GM12878 (cell line): ENCODE data around the gene SPRY2. TPM values are rescaled to one million over a fixed set of nuclear protein-coding genes. Genes with fewer than 3 reads are reported as not detected.

ENCODE experiments used
- CBX3 ChIP-seq: fragments of 200-600 bp; sonication (generic); IDR thresholded peaks from 2 replicates; pipeline ENCODE4 v1.6.1; 2016; ENCODE audit warnings: low read depth, borderline replicate concordance
- CHD2 ChIP-seq: IDR thresholded peaks from 2 replicates; pipeline ENCODE4 v1.6.1; 2011; ENCODE audit warnings: low read depth, low read length, improper control_type of control experiment, borderline replicate concordance
- IKZF1 ChIP-seq: fragments of 450-650 bp; conservative IDR thresholded peaks from 2 replicates; pipeline ENCODE4 v1.6.1; 2017; ENCODE audit warnings: antibody characterized with exemption, mild to moderate bottlenecking
- IKZF2 ChIP-seq, 2 experiments: fragments of 450-650 bp; IDR thresholded peaks; 2 replicates each; pipeline ENCODE4 v1.6.1; 2017; ENCODE audit warnings: mild to moderate bottlenecking in 2 of 2, moderate library complexity in 2 of 2
- IRF5 ChIP-seq: fragments of 450-650 bp; IDR thresholded peaks from 2 replicates; pipeline ENCODE4 v1.6.1; 2017; ENCODE audit warnings: borderline replicate concordance
- MLLT1 ChIP-seq: fragments of 450-650 bp; IDR thresholded peaks from 2 replicates; pipeline ENCODE4 v1.6.1; 2016; ENCODE audit warnings: mild to moderate bottlenecking
- ZBTB40 ChIP-seq: fragments of 450-650 bp; IDR thresholded peaks from 2 replicates; pipeline ENCODE4 v1.6.1; 2016; ENCODE audit warnings: mild to moderate bottlenecking, moderate library complexity, borderline replicate concordance
- polyA plus RNA-seq, 11 experiments: library from polyadenylated mRNA; depleted of rRNA in 4 of 11; unstranded in 6 of 11; stranded (reverse) in 5 of 11; fragments of >200 nt; fragmentation: Nextera tagmentation in 4 of 11; fragmentation: Illumina TruSeq in 1 of 11; extraction: Ambion mirVana in 4 of 11; extraction: Trizol in 1 of 11; gene quantifications; 1 replicate in 1 of 11; 2 replicates in 10 of 11; pipeline versions ENCODE4 v1.2.1 to v1.2.3, GENCODE V29; 2011 to 2016; ENCODE audit warnings: inconsistent platforms in 2 of 11, missing spikeins in 2 of 11, low read depth in 1 of 11
- total RNA-seq, 4 experiments: library from RNA; depleted of rRNA in 3 of 4; stranded (reverse); fragments of >200 nt in 3 of 4; fragmentation: Illumina TruSeq in 1 of 4; extraction: Trizol in 1 of 4; gene quantifications; 2 replicates each; pipeline versions ENCODE4 v1.2.1 to v1.2.3, GENCODE V29; 2013 to 2021

SPRY2 gene
- total and polyA plus RNA-seq, 10 of the 15 experiments (the other 5 are each of a cell fraction or from before 2014, with no cell fraction given), result 1.8 to 82.1 (median 9.2) TPM

- TF ChIP-seq ZBTB40 (no peak), IKZF1 (0 out of 2 replicates have a peak, but pooled peaks have one; percentile 16), CHD2 (no peak), MLLT1 (peak; percentile 59; the same call in 1 of the 2 replicates), IRF5 (no peak), IKZF2 (IDR thresholded peaks at IDR 0.05) (no peak), CBX3 (no peak)
Observed at GRCh38 chr13:80359778-80360452, 19.0 kb upstream of the SPRY2 start (continued).
